Stimulated activated CD4-positive, alpha-beta T cell treated with anti-CD3 and anti-CD28 coated beads, Interleukin-1b, Interleukin-23, amount 100 ng/mL, for 24 hours (primary cell): ENCODE results near the gene FOXI1.
"Not testable (repeated sequence)": the region's sequence is repeated elsewhere in the genome, so short reads cannot be mapped to it uniquely, and the experiment has no call there.

Source experiments
- DNase-seq, 4 experiments: peaks; one replicate each; pipeline ENCODE4 v3.0.0-alpha.2; 2020; ENCODE audit warnings: low read depth in 4 of 4, low spot score in 1 of 4

The FOXI1 gene

DNA sequence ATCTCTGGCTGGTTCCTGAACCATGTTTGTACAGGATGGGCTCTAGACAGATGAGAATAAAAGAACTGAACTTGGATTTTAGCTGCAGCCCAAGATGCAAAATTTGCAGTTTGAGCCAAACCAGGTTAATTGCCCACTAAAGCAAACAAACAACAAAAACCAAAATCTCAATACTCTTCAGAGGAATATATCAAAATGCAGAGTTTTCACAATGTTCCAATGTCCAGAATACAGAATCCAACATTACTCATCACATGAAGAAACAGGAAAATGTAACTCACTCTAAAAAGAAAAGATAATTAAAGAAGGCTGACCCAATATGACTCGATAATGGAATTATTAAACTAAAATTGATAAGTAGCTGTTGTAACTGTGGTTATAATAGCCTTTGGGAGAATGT is 20.4 kb downstream of the FOXI1 start:
- no peak for DNase-seq

DNA sequence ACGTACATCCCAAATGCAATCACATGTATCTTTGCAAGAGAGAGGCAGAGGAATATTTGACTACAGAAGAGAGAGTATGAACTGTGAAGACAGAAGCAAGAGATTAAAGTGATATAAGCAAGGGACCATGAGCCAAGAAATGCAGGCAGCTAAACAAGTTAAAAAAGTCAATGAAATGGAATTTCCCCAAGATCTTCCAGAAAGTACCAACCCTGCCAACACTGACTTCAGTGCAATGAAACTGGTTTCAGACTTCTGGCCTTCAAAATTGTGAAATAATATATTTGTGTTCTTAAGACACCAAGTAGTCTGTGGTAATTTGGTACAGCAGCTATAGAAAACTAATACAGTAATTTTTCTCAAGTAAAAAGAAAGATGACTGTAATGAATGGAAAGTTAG is 20.9 kb downstream of the FOXI1 start:
- no peak for DNase-seq

DNA sequence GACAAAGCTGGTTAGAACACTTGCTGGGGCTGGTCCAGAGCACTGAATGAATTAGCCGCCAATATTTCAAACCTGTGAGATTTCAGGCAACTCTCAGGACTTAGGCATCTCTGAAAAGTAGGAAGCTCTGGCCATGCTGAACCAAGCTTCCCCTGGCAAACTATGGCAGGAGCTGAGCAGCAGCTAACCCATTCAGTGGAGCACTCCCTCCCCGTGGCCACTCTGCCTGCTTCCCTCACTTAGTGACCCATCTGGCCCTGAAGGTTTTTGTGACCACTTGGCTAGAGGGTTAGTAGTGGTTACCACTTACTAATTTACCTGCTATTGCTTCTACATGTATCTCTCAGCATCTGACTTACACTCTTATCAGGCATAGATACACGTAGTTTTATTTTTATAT is 25.5 kb downstream of the FOXI1 start:
- no peak for DNase-seq

DNA sequence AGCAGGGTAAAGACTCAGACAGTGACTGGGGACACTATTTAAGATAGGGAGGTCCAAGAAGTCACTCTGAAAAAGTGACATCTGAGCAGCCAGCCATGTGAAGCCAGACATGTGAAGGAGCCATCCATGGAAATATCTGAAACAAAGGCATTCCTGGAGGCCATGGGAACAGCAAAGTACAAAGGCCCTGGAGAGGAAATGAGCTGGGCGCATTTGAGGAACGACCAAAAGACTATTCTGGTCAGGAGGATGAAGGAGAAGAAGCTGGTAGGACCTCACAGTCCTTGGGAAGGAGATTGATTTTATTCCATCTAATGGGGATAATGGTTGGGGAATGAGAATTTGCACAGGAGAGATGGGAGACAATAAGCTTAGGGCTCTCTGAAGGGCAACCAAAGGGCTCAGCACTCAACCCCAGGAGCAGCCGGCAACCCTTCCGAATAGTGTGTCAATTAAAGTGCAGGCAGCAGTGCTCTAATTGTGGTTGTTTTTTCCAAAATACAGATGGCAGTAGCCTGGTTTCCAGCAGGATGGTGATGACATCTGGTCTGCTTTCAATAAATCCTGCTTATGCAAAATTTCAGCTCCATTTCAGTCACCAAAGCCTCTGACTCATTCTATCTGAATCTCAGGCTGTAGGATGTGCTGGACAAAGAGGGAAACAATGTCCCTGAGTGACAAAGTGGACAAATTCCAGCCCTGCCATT is 26.7 kb downstream of the FOXI1 start:
- no peak for DNase-seq

DNA sequence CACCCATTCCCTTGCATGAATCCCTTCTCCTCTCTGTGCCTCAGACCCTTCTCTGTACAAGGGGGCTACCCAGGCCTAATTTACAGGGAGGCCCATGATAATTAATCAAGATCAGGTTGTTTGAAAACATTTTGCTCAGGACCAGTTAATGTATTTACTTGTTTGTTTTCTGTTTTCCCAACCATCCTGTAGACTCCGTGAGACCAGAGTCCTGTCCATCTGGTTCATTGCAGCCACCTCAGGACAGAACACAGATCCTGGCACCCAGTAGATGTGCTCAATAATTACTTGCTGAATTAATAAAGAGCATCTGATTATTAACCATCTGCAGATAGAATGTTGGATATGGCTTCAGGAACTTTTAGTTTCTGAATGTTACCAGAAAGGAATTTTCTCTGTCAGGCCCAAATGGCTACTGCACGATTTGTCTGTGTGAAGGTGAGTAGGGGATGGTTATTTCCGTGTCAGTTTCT is 27.3 kb downstream of the FOXI1 start:
- no peak for DNase-seq

DNA sequence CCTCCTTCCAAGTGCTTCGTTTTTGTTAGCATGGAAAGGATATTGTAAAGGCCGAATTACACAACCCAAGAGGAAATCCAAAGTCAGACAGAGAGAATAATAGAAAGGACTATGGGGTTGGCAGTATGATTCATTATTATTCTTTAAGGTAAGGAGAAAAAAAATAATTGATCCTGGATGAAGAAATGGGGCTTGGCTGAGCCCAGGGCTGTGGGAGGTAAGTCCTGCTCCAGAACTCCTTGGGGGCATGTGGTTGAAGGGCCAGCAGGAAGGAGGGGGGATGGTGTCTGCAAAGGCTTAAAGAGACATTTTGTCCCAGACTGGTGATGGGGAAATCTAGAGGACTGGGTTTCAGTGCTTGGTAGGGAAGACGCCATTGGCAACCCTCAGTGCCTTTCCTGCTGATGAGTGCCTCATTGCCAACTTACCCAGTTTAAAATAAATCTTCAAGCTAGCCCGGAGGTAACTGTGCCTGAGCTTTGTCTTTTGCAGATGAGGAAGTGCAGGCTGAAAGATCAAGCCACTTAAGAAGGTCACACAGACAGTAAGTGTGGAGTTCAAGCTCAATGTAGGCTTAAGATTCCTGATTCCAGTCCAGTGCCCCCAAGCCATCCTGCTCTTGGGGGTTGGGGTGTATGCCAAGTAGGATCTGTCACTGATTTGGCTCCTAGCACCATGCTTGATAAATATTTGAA is 30.2 kb downstream of the FOXI1 start:
- DNase-seq = no peak

DNA sequence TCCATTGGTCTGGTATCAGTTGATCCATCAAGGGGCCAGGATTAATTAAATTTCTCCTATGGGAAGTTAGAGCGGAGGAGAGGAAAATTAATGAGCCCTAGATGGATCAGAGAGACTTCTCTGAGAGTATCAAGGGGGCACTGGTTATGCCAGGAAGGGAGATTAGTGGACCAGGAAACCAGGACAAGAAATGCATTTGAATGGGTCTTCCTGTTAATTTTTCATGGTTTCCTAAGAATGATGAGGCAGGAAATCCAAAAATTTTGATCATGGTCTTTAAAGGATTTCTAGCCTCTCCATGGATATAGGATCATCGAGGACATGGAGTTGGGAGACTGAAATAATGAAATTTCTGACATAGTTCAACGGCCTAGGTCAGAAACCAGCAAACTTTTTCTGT is 30.8 kb downstream of the FOXI1 start:
- DNase-seq = no peak

DNA sequence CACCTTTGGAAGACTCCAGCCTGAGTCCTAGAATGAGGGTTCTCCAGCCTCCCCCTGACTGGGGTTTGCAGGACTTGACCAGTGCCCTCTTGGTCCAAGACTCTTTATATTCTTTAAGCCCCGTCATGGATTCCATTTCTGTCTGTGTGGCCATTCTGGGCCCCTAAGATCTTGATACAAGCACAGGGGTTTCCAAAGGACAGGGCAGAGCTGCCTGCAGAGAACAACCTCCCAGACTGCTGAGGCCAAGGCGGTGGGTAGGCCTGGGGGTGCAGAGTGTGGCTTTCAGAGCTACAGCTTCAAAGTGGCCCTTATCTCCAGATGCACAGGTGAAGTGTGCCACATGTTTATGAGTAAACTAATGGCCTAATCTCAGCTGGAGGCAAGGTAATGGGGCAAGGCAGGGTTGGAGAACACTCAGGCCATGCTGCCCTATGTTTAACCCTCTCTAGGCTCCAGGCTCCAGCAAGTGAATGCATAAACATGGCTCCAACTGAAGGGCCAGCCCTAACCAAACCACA is 32.1 kb downstream of the FOXI1 start:
- DNase-seq = no peak

DNA sequence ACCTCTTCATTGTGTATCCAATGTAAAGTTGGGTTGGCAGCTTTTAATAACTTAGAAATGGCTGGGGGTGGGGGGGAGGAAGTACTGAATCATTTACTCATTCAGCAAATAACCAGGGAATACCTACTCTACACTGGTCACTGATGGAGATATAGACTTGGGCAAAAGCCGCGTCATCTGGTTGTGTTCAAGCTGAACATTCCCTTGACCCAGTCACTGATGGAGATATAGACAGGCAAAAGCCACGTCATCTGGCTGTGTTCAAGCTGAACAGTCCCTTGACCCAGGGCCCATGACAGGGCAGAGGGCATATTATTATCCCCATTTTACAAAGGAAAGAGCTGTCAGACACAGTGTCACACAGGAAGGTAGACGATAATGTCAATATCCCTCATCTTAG is 32.6 kb downstream of the FOXI1 start:
- no peak for DNase-seq

DNA sequence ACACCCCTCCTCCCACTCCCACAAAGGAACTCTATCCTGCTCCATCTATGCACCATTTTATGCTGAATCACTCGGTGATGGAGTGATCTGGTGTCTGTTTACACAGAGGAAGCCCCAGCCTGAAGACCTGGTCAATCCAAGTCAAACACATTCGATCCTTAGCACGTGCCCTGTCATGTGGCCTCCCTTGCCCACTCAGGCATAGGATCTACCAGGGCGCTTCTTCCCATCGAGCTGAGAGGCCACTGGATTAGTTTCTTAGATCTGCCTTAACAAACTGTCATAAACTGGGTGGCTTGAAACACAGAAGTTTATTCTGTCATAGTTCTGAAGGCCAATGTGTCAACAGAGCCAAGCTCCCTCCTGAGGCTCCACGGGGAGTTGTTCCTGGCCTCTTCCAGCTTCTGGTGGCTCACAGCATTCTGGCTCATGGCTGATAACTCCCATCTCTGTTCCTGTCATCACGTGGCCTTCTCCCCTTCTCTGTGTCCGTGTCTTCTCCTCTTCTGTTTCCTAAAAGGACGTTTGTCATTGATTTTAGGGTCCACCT is 34.2 kb downstream of the FOXI1 start:
- no peak for DNase-seq

DNA sequence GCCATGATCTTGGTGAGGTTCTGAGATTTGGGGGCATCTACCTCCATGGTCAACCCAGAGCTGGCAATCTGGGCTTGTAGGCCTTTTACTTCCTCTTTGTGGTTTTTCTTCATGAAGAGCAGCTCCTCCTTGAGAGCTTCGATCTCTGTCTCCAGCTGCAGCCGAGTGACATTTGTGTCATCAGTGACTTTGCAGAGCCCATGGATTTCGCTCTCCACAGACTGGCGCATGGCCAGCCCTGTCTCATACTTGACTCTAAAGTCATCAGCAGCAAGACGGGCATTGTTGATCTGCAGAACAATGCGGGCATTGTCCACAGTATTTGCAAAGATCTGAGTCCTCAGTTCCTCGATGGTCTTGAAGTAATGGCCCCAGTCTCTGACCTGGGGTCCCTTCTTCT is 35.5 kb downstream of the FOXI1 start:
- not testable (repeated sequence) for DNase-seq

DNA sequence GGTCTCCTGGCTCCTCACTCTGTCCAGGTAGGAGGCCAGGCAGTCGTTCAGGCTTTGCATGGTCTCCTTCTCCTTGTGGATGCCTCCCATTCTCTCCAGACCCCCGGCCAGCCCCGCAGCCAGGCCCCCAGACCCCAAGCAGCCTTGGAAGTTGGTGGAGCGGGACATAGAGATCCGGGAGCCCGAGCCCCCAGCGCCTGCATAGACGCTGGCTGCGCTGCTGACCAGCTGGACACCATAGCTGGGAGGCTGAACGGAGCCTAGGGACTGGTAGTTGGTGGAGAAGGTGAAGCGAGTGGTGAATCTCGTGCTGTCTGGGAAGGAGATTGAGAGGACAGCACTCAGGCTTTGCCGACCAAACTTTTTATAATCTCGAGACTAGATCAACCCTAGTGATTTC is 35.9 kb downstream of the FOXI1 start:
- no peak for DNase-seq

DNA sequence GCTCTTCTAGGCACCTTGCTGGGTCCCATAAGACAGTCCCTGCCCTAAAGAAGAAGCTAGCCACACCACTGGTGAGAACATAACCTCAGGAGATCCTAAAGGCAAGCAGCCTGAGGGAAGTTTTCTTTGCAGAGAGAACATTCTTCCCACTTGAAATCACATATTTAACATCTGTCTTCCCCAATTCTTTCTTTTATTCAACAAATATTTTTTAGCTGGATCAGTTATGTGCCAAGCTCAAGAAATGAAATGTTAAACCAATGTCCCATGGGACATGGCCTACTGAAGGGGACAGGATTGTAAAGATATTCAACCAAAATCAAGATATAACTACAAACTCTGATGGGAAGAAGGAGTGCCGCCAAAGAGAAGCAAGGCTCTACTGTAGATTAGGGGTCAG is 36.5 kb downstream of the FOXI1 start:
- DNase-seq = no peak

DNA sequence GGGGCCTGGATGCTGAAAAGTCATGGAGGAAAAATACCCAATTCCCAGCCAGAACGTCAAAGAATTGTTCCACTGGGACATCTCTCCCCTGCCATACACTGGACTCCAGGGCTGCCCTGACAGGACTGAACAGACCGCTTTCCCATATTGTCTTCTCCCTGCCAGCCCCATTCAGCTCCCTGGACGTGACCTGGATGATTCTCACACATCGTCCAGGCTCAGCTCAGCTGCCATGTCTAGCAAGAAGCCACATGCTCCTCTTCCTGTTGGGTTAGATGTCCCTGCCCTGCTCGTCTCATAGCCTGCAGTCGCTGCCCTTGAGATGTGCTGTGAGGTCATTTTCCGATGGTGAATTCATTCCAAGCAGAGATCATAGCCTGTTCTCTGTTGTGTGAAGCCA is 37.4 kb downstream of the FOXI1 start:
- no peak for DNase-seq

DNA sequence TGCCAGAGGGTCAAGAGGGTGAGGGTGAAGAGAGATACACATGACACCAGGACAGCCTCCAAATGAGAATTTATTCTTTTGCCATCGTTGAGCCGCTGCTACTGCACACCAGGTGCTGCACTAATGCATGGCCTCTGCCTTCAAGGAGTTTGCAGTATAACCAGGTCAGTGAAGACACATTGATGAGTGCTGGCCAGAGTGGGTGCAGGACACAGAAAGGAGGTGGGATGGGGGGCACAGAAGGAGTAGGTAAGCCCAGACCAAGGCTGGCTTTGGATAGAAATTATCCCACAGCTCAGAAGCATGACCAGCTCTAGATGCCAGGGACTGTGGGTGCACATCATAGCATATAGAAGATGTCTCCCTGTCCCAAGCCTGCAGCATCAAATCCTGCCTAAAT is 38.0 kb downstream of the FOXI1 start:
- no peak for DNase-seq

DNA sequence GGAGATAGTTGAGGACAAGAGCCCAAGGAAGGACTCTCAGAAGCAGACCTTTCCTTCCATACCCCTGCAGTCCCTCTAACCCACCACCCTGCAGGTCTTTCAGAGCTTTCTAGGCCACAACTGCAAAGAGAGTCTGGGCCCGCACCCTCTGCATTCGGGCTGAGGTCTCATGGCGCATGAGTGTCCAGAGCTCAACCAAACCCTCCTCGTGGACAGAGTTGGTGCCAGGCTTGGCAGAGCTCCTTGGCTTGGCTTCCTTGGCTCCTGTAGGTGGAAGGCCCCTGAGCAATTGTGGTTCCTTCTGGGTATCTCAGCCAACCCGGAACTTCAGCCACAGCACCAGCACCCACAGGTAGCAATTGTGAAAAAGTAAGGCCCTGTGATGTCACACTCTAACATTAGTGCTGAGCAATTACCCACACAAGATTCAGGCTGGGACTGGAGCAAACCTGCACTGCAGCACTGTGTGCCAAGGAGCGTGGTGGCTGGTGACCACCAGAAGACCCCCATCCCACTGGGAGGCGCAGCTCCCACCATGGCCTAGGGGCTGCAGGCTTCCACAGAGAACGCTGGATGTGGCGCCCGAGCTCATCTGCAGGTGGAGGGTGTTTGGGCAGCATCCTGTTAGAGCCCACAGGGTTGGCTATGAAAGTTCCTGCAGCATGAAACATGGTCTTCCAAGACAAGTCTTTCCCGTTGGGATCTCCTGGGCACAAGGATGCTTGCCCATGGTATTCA is 38.8 kb downstream of the FOXI1 start:
- no peak for DNase-seq

DNA sequence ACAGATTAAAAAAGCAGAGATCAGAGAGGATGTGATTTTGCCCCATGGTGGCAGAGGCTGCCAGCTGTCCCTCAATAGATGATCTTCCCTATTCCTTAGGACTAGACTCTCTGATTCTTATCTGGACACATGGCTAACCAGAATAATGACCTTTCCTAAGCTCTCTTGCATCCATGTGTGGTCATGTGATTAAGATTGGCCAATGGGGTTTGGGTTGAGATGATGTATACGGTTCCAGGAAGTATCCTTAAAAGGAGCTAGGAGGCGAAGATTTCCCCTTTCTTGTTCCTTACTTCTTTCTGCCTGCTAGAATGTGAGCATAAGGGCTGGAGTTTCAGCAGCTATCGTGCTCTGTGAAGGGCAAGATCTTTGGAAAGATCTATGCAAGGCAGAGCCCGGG is 39.8 kb downstream of the FOXI1 start:
- no peak for DNase-seq

DNA sequence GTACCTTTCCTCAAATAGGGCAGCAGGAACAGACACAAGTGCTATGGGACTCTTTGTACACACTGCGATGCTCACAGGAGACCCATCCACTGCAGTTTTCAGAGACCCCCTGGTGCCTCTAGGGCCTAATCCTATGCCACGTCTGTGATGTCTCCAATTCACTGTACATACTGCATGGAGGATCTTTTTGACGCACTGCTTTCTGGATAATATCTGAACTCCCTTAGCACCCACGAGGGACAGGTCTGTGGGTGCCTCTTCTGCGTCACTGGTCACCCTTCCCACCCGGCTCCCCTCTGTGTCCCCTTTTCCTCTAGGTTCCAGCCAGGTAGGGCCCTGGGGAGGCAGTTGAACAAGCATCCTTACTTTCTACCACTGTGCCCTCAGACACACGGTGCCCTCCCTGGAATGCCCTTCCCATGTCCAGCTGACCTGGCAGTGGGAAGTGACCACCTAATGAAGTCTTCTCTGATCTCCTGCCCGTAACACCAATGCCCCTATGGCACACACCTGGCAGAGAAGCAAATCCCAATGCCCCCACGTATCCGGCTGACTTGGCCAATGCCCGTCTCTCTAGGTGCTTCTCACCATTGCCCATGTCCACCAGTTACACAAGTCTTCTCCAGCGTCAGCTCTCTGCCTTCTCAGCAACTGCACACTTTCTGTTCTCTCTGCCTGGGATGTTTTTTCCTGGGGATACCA is 41.5 kb downstream of the FOXI1 start:
- no peak for DNase-seq

DNA sequence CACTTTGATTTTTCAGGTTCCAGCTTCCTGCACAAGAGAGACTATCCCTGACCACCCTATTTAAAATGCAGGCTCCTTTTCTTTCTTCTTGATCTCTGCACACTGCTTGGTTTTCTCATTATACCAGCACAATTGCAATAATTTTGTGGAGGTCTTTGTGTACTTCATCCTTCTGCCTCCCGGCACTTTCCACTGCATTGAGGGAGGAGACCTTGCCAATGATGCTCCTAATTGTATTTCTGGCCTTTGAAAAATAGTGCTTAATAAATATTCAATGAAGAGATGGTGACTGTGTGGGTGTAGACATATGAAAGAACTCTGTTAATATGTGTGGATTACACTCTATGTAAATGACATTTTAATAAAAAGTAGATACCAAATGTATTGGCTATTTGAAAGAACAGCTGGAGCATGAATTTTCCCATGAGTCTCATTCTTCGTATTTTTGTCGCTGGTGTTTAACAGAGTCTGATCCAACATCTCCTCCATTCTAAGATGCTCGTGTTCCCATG is 42.1 kb downstream of the FOXI1 start:
- no peak for DNase-seq

DNA sequence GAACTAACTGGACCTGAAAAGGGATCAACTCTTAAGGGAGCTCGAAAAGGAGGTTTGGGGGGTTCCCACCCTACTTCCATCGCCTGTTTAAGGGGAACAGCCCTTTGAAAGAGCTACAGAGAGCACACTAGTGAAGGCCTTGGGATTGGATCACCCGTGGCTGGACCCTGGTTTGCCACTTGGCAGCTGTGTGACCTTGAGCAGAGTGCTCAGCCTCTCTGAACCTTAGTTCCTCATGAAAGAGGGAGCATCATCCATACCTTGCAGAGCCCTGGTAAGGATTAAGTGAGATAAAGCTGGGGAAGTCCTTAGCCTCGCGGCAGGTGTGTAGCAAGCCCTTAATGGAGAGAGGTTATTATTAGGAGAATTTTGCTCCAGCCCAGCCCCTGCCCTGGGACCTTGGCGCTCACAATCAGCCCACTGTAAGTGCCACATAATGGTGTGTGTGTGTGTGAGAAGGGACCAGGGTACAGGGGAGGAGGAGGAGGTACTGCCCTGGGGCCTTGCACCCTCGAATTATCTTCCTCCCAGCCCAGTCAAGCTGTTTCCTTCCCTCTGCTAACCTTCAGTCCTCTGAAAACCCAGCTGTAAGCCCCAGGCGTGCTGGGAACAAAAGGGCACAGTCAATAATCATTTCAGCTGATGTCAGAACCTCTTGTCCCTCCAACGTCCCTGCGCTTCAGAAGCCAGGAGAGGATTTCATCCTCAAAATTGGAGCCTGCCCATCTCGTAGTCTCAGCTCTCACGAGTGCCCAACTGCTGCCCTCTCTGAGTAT is 42.9 kb downstream of the FOXI1 start:
- DNase-seq = no peak
